ENCODE results near the gene TTLL4.

GRCh38 chr2:218745160-218745558 lies 34.5 kb downstream of the TTLL4 start:
- TF ChIP-seq CTCF (IDR thresholded peaks at IDR 0.05): no peak
- TF ChIP-seq POLR2A (IDR thresholded peaks at IDR 0.05): no peak

Measured in thyroid gland (tissue), 4 donors.